Activated B cell treated with CpG ODN at 0.5 μM for 24 hours (primary cell): ENCODE results near the gene AKAP1. TPM values are rescaled to one million over a fixed set of nuclear protein-coding genes. Genes with fewer than 3 reads are reported as not detected.

Experiments used
- ATAC-seq: fragments of 200-7000 bp; cut with Tn5 transposase; one replicate; pipeline ENCODE4 v1.10.0; 2021; ENCODE audit warnings: low read depth, mild to moderate bottlenecking, moderate library complexity
- CTCF ChIA-PET: fragments of 350-600 bp; sonication (Branson Sonifier 250); formaldehyde crosslinking; loops from one replicate; lab custom pipeline; 2021; ENCODE audit warnings: antibody characterized with exemption; lab: Charles Lee
- POLR2A ChIA-PET: fragments of 350-600 bp; sonication (Branson Sonifier 250); formaldehyde crosslinking; loops from one replicate; lab custom pipeline; 2021; ENCODE audit warnings: antibody characterized with exemption; lab: Charles Lee
- DNase-seq: peaks from one replicate; pipeline ENCODE4 v3.0.0; 2022
- H3K27ac Mint-ChIP-seq: one replicate; pipeline ENCODE4 v1.8.0; 2020; ENCODE audit warnings: mixed read lengths
- H3K27me3 Mint-ChIP-seq: one replicate; pipeline ENCODE4 v1.8.0; 2021; ENCODE audit warnings: mixed read lengths
- H3K36me3 Mint-ChIP-seq: one replicate; pipeline ENCODE4 v1.8.0; 2021; ENCODE audit warnings: low read depth, mixed read lengths
- H3K4me1 Mint-ChIP-seq: one replicate; pipeline ENCODE4 v1.8.0; 2021; ENCODE audit warnings: mixed read lengths
- H3K4me3 Mint-ChIP-seq: one replicate; pipeline ENCODE4 v1.8.0; 2020; ENCODE audit warnings: mild to moderate bottlenecking, mixed read lengths
- H3K9me3 Mint-ChIP-seq: one replicate; pipeline ENCODE4 v1.8.0; 2020; ENCODE audit warnings: mixed read lengths
- intact Hi-C: fragments of 100-400 bp; cut with micrococcal nuclease; formaldehyde crosslinking; loops from one replicate; pipeline ENCODE4 v1.15.1; 2024
- total RNA-seq: library from RNA; stranded (reverse); gene quantifications from 2 replicates; pipeline ENCODE4 v1.2.3, GENCODE V29; 2022
- TF ChIP-seq, protein P1 (sequence below): fragments of 200-600 bp; IDR thresholded peaks from one replicate; pipeline ENCODE4 v1.8.0; 2022; ENCODE audit warnings: antibody characterized with exemption, mild to moderate bottlenecking

AKAP1 gene
- total RNA-seq, 1 donor from 2014 or later: 22.5 TPM

DNA sequence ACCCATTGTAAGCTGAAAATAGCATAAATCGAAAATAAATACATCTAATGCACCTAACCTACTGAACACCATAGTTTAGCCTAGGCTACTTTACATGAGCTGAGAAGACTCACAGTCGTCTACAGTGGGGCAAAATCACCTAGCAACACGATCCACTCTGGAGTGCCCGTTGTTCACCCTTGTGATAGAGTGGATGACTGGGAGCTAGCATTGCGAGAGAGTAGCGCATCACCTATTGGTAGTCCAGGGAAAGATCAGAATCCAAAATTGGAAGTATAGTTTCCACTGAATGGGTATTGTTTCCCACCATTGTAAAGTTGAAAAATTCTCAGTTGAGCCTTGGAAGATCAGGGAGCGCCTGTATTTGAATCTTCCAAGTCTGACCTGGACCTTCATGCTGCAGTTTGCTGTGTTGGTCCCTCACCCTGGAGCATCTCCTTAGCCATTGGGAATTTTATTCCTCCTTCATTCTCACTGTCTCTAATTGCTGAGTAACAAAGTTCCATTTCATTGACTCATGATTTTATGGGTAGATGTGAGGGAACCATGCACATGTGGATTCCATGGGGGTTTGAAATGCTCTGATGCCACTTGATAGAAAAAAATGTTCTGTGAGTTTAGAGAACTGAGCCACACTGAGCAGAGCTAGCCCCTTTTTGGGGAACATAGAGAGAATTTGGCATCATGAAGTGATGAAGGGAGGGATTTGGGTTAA is 19.6 kb downstream of the AKAP1 start:
- H3K27me3 Mint-ChIP-seq: no peaks in the 10 kb centered on the region
- H3K4me1 Mint-ChIP-seq: peaks cover 20% of the 10 kb centered on the region
- DNase-seq: no peak
- intact Hi-C loops: no loop called here
- no peak overlapping the region for H3K4me3 Mint-ChIP-seq
- TF ChIP-seq, protein P1, sequence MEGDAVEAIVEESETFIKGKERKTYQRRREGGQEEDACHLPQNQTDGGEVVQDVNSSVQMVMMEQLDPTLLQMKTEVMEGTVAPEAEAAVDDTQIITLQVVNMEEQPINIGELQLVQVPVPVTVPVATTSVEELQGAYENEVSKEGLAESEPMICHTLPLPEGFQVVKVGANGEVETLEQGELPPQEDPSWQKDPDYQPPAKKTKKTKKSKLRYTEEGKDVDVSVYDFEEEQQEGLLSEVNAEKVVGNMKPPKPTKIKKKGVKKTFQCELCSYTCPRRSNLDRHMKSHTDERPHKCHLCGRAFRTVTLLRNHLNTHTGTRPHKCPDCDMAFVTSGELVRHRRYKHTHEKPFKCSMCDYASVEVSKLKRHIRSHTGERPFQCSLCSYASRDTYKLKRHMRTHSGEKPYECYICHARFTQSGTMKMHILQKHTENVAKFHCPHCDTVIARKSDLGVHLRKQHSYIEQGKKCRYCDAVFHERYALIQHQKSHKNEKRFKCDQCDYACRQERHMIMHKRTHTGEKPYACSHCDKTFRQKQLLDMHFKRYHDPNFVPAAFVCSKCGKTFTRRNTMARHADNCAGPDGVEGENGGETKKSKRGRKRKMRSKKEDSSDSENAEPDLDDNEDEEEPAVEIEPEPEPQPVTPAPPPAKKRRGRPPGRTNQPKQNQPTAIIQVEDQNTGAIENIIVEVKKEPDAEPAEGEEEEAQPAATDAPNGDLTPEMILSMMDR: no peak
- POLR2A ChIA-PET: no interaction called here
- ATAC-seq: no peak
- no peak overlapping the region for H3K27ac Mint-ChIP-seq
- no peaks in the 10 kb centered on the region for H3K9me3 Mint-ChIP-seq
- CTCF ChIA-PET: no interaction called here
- H3K36me3 Mint-ChIP-seq: peaks cover 19% of the 10 kb centered on the region

DNA sequence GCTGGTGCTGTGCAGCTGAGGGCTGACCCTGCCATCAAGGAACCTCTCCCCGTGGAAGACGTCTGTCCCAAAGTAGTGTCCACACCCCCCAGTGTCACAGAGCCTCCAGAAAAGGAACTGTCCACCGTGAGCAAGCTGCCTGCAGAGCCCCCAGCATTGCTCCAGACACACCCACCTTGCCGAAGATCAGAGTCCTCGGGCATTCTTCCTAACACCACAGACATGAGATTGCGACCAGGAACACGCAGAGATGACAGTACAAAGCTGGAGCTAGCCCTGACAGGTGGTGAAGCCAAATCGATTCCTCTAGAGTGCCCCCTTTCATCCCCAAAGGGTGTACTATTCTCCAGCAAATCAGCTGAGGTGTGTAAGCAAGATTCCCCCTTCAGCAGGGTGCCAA is 20.5 kb downstream of the AKAP1 start:
- peaks cover 19% of the 10 kb centered on the region for H3K36me3 Mint-ChIP-seq
- H3K27ac Mint-ChIP-seq: no peak overlapping the region
- peaks cover 15% of the 10 kb centered on the region for H3K4me1 Mint-ChIP-seq
- TF ChIP-seq, protein P1: no peak
- H3K9me3 Mint-ChIP-seq: no peaks in the 10 kb centered on the region
- ChIA-PET POLR2A (no interaction called here), CTCF (no interaction called here)
- H3K4me3 Mint-ChIP-seq: no peak overlapping the region
- ATAC-seq (no peak), DNase-seq (no peak)
- no peaks in the 10 kb centered on the region for H3K27me3 Mint-ChIP-seq
- intact Hi-C loops: no loop called here

DNA sequence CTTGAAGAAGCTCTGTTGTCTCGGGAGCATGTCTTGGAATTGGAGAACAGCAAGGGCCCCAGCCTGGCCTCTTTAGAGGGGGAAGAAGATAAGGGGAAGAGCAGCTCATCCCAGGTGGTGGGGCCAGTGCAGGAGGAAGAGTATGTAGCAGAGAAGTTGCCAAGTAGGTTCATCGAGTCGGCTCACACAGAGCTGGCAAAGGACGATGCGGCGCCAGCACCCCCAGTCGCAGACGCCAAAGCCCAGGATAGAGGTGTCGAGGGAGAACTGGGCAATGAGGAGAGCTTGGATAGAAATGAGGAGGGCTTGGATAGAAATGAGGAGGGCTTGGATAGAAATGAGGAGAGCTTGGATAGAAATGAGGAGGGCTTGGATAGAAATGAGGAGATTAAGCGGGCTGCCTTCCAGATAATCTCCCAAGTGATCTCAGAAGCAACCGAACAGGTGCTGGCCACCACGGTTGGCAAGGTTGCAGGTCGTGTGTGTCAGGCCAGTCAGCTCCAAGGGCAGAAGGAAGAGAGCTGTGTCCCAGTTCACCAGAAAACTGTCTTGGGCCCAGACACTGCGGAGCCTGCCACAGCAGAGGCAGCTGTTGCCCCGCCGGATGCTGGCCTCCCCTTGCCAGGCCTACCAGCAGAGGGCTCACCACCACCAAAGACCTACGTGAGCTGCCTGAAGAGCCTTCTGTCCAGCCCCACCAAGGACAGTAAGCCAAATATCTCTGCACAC is 21.2 kb downstream of the AKAP1 start:
- intact Hi-C loops: no loop called here
- H3K27me3 Mint-ChIP-seq: no peaks in the 10 kb centered on the region
- no peak for DNase-seq
- H3K4me3 Mint-ChIP-seq: no peak overlapping the region
- no peak for ATAC-seq
- H3K4me1 Mint-ChIP-seq: peaks cover 14% of the 10 kb centered on the region
- peaks cover 23% of the 10 kb centered on the region for H3K36me3 Mint-ChIP-seq
- TF ChIP-seq, protein P1: no peak
- ChIA-PET POLR2A (no interaction called here), CTCF (no interaction called here)
- H3K27ac Mint-ChIP-seq: no peak overlapping the region
- no peaks in the 10 kb centered on the region for H3K9me3 Mint-ChIP-seq

DNA sequence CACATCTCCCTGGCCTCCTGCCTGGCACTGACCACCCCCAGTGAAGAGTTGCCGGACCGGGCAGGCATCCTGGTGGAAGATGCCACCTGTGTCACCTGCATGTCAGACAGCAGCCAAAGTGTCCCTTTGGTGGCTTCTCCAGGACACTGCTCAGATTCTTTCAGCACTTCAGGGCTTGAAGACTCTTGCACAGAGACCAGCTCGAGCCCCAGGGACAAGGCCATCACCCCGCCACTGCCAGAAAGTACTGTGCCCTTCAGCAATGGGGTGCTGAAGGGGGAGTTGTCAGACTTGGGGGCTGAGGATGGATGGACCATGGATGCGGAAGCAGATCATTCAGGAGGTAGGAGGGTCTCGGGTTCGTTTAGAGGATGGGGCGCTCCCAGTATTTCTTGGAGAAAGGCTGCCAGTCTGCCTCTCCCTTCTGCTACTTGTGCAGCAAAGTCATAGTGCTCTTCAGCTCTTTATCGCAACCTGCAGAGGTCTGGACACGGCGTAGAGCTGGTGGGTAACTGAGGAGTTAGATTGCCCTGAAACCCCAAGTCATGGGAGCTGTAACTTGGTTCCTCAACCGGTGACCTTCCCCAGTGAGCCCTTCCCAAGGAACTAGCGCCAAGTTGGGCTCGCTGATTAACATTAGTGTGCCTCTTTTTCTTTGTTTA is 21.9 kb downstream of the AKAP1 start:
- DNase-seq: no peak
- no peak for ATAC-seq
- H3K36me3 Mint-ChIP-seq: peaks cover 27% of the 10 kb centered on the region
- no peaks in the 10 kb centered on the region for H3K9me3 Mint-ChIP-seq
- ChIA-PET CTCF (no interaction called here), POLR2A (no interaction called here)
- peaks cover 8% of the 10 kb centered on the region for H3K4me1 Mint-ChIP-seq
- H3K27ac Mint-ChIP-seq: no peak overlapping the region
- intact Hi-C loops: no loop called here
- TF ChIP-seq, protein P1: no peak
- H3K4me3 Mint-ChIP-seq: no peak overlapping the region
- no peaks in the 10 kb centered on the region for H3K27me3 Mint-ChIP-seq

DNA sequence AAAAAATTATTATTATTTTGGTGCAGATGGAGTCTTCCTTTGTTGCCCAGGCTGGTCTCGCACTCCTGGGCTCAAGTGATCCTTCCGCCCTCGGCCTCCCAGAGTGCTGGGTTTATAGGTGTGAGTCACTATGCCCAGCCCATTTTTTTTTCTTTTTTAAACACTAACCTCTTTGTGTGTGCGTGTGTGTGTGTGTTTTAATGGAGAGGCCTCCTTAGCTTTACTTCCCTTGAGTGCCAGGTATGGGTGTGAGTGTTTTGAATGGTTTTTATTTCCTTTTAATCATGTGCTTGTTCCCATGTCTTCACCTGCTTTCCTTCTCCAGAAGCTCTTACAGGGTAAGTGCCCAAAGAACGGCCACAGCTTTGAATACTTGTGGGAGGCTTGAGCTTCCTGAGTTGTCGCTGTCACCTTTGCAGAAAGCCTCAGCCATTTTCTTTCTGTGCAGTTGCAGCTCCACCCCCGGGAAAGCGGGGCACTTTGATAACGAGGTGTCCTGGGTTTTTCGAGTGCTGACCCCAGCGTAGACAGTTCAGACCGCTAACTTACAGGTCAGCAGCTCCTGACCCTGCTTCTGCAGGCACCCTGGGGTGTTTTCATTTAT is 22.6 kb downstream of the AKAP1 start:
- ChIA-PET CTCF (no interaction called here), POLR2A (no interaction called here)
- Mint-ChIP-seq H3K36me3 (peaks cover 33% of the 10 kb centered on the region), H3K4me3 (no peak overlapping the region), H3K4me1 (peaks cover 2% of the 10 kb centered on the region), H3K27ac (no peak overlapping the region), H3K9me3 (no peaks in the 10 kb centered on the region), H3K27me3 (no peaks in the 10 kb centered on the region)
- DNase-seq (no peak), ATAC-seq (no peak)
- TF ChIP-seq, protein P1: no peak
- intact Hi-C loops: no loop called here
